IPS DF 4.7 (cell line): ENCODE data around the gene GABRB2.

Experiments
- DNase-seq: peaks from one replicate; pipeline ENCODE4 v3.0.0-alpha.2; 2013; ENCODE audit warnings: low spot score; ENCODE audit errors: extremely low read depth

GABRB2 gene

GRCh38 chr5:161391016-161391415 lies 155.5 kb downstream of the GABRB2 start:
- no peak for DNase-seq

DNA sequence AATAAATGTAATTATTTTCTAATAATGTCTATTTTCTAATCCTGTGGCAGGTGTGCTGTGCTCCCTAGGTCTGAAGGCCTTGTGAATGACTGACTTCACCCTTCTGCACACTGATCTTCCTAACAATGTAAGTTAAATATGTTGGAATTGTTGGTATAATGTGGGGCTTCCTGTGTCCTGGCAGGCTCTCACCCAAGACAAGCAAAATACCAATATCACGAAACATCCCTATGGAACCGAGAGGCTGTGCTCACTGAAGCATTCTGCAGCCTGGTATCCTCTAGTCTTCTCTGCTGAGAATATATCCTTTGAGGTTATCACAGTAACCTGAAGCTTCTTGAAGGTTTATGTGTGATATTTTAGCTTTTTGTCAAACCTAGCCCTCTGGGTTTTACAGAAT lies 159.4 kb downstream of the GABRB2 start:
- no peak for DNase-seq

DNA sequence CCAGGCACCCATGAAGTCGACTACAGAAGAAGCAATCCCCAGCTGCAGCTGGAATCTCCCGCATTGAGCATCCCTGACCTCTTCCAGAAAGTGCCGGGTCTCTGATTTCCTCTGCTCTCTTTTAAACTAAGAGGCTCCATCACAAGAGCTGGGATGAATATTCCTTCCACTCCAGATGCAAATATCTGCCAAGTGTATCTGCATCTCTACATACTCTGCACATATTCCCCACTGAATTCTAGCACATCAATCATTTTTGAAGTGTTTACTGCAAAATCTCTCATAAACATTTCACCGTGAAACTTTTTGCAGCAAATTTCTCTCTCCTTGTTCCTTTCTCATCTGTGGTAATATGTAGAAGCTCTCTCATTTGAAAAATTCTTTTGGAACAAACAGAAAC lies 161.5 kb downstream of the GABRB2 start:
- no peak for DNase-seq

DNA sequence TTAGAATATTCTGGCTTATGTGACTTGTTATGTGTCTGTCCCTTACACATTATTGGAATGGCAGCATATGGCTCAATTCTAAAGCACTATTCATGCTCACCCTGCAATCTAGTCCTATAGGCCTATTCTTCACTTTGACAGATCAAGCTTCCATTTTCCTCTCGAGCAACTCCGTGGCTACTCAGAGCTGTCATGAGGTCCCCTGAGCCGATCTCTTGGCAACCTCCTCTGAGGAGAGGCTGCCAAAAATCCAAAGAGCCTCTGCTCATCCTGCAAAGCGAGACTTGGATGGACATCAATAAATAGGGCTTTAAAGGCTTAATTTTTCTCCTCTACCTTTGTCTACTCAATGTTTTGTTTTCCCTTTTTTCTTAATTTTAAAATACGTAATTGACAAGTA lies 163.8 kb downstream of the GABRB2 start:
- DNase-seq = no peak

- no peak for DNase-seq
These were observed 166.0 kb downstream of the GABRB2 start for GRCh38 chr5:161380486-161380885.

DNA sequence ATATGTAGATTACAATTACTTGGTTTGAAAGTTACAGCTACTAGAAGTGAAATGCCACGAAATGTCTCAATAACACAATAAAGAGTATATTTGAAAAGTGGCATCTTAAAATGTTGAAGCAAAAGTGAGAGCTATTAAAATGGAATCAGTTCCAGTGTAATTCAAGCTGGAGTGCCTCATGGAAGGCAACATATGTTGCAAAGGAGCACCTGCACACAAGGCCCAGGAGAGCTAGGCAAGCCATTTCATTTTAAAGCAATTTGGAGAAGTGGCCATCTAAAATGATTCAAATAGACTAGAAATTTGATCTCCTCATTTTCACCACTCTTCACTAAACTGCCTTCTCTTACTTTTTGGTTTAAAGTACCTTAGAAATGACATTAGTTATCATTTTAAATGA lies 167.8 kb downstream of the GABRB2 start:
- no peak for DNase-seq

DNA sequence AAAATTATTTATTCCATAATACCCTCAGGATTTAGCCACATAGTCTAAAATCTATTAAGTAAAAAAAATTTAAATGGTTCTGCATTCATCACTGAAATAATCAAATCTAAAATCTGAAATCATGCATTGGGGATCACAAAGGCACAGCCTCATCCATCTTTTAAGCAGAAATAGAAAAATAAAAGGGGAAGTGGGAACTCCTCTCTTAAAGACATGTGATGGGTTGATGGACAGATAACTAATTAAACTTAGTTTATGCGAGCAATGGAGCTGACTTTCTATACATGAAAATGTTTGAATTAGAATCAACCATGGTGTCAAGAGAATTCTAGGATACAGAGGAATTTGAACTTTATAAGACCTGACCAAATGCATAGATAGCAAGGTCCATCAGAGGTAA lies 170.5 kb downstream of the GABRB2 start:
- no peak for DNase-seq

GRCh38 chr5:161373345-161373707 lies 173.2 kb downstream of the GABRB2 start:
- DNase-seq = no peak

DNA sequence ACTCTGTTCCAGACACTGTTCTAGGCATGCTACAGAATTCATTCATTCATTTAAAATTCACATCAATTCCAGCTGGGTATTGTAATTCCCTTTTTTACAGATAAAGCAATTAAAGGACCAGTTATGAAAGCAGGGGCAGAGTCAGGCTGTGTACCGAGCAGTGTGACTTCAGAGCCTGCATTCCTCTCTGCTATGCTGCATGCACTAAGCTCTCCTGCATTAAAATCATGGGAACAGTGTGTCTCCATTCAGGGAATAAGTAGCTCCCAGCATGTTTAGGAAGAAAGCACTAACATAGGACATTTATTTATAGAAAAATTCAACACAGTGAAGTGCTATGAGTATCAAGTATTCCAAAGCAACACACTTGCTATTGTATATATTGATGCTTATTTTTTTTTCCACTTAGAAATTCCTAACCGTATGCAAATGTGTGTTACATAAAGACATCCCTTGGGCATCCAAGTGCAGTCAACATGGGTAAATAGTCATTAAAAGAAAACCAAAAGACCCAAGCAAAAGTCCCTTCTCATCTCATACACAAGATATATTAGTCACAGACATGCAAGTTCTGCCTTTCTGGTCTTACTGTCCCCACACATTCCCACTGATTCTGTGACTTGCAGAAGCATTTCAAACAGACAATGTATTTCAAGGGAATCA lies 173.7 kb downstream of the GABRB2 start:
- no peak for DNase-seq

- no peak for DNase-seq
These were observed 177.5 kb downstream of the GABRB2 start for GRCh38 chr5:161369022-161369421.

DNA sequence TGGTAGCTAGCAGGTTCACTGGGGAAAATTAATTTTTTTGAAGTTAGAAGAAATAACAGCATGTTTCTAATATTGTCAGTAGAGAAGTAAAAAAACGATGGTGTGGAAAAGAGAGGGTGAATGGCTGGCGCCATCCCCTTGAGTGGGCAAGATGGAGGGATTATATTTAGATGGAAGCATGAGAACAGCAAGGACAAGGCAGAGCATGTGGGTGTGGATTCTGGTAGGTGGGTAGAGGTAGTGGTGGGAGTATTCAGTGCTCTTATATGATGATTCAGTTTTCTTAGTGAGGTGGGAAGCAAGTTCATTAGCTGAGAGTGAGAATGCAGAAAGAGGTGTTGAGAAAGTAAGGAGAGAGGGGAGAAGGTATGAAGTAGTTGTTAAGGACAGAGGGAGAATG lies 188.1 kb downstream of the GABRB2 start:
- DNase-seq = no peak

DNA sequence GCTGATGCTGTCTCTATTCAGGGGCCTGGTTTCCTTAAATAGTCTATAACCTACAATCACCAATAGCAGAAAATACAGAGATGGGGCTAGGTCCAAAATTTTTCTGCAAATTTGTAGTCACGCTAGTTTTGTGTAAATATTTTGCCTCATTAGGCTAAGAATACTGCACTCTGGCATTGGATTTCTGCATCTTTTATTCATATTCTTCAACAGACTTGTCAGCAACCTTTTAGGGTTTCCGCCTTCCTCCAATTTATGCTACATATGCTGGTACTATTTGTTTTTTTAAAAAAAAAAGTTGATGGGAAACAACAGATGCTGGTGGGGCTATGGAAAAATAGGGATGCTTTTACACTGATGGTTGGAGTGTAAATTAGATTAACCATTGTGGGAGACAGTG lies 202.3 kb downstream of the GABRB2 start:
- DNase-seq = no peak

GRCh38 chr5:161342886-161343285 lies 203.6 kb downstream of the GABRB2 start:
- DNase-seq = no peak

GRCh38 chr5:161340012-161340411 lies 206.5 kb downstream of the GABRB2 start:
- no peak for DNase-seq

- DNase-seq = no peak
These were observed 213.2 kb downstream of the GABRB2 start for GRCh38 chr5:161333194-161333880.

GRCh38 chr5:161332343-161332742 lies 214.2 kb downstream of the GABRB2 start:
- no peak for DNase-seq

DNA sequence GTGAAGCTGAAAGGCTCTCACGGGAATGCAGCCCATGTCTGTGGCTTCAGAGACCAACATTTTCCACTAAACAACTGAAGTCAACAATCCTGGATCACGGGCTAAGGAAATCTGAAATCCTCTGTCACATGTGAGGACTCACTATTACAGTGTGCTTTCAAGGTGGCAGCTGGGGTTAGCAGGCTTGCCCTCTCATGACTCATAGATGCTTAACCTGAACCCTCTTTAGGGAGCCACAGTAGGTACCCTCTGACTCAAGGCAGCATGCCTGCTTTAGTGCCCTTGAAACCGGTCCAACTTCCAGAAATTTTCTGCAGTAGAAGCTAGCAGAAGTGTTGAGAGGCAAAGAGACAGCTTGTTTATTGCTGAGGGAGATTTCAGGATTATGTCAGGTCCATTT lies 232.5 kb downstream of the GABRB2 start:
- DNase-seq = no peak

- DNase-seq = no peak
These were observed 233.6 kb downstream of the GABRB2 start for GRCh38 chr5:161312882-161313281.

- no peak for DNase-seq
These were observed 234.6 kb downstream of the GABRB2 start for GRCh38 chr5:161311965-161312364.

GRCh38 chr5:161311146-161311708 lies 235.3 kb downstream of the GABRB2 start:
- DNase-seq = no peak

- DNase-seq = no peak
These were observed 240.1 kb downstream of the GABRB2 start for GRCh38 chr5:161306351-161306995.

DNA sequence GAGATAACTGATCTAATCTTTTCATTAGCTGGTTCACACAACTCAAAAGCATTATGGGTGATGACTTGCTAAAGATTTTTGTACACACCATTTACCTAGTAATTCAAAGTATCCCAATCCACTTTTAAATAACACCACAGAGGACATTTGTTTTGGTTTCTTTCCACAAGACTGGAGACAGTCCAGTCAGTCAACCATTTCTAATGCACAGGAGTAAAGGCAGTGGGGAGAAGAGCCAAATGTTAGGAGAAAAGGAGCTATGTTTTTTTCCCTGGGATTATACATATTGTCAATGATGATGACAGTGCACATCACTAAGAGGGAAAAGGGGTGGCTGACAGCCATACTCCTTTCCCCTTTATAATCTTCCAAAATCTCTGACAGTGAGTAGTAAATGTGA lies 240.9 kb downstream of the GABRB2 start:
- DNase-seq = no peak

DNA sequence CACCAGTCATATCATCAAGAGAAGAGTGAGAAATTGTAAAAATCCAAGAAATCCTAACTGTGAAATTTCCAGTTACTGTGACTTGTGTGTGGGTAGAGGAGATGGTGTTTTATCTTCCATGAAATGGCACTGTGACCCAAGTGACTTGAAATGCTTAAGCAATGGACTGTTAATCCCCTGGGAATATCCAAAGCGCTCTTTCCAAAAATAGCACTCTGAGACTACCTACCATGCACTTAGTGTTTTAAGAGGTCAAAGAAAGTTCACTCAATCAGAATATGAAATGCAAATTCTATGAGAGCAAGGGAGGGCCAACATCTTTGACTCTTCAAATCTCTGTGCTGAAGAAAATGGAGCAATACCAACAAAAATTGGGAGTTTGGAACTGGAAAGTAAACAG lies 244.0 kb downstream of the GABRB2 start:
- no peak for DNase-seq
